ENCODE results near the gene SLC5A11. TPM values are rescaled to one million over a fixed set of nuclear protein-coding genes. Genes with fewer than 3 reads are reported as not detected.

SLC5A11 gene
- total and polyA plus RNA-seq, 4 donors = 0.05 to 1.1 TPM; not detected in 2

DNA sequence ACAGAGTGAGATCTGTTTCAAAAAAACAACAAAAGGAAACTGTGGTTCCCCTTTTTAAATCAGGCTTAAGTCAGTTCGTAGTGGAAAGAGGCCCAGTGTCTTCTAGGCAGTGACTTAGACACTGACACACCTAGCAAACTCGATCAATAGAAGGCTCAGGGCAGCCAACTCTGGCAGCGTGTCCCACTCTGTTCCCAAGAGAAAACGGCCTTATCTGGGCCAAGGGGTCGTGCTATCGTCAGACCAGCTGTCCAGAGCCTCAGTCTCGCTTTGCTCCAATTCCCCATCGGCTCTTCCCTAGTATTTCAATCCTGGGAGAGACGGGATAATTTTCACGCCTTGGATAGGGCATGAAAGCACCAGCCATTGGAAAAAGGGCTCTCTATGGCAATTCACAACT lies 72.9 kb downstream of the SLC5A11 start:
- Histone ChIP-seq H3K9me3 (ENCODE audit: control insufficient read depth in 4 of 4, insufficient read depth in 3 of 4, low read length in 3 of 4) (peaks cover 0 to 7% (median 2%) of the 10 kb centered on the region in 4 donors), H3K36me3 (ENCODE audit: control insufficient read depth in 4 of 4, insufficient read depth in 4 of 4, low read length in 4 of 4) (peaks cover 21 to 31% (median 25%) of the 10 kb centered on the region in 4 donors), H3K4me3 (no peak overlapping the region), H3K4me1 (ENCODE audit: control insufficient read depth in 5 of 5, insufficient read depth in 5 of 5, low read length in 5 of 5) (no peaks in the 10 kb centered on the region), H3K27me3 (ENCODE audit: control insufficient read depth in 3 of 3, insufficient read depth in 3 of 3, low read length in 2 of 3) (no peaks in the 10 kb centered on the region), H3K9ac (ENCODE audit: insufficient read depth in 1 of 2, low read length in 2 of 2) (no peak overlapping the region), H3K27ac (ENCODE audit: low read depth in 1 of 2, low read length in 1 of 2) (no peak overlapping the region)
- DNase-seq = no peak
- TF ChIP-seq, protein P1, sequence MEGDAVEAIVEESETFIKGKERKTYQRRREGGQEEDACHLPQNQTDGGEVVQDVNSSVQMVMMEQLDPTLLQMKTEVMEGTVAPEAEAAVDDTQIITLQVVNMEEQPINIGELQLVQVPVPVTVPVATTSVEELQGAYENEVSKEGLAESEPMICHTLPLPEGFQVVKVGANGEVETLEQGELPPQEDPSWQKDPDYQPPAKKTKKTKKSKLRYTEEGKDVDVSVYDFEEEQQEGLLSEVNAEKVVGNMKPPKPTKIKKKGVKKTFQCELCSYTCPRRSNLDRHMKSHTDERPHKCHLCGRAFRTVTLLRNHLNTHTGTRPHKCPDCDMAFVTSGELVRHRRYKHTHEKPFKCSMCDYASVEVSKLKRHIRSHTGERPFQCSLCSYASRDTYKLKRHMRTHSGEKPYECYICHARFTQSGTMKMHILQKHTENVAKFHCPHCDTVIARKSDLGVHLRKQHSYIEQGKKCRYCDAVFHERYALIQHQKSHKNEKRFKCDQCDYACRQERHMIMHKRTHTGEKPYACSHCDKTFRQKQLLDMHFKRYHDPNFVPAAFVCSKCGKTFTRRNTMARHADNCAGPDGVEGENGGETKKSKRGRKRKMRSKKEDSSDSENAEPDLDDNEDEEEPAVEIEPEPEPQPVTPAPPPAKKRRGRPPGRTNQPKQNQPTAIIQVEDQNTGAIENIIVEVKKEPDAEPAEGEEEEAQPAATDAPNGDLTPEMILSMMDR (IDR thresholded peaks at IDR 0.05; ENCODE audit: control extremely low read depth, extremely low read depth) = no peak
- 88 to 91% methylated on average over 10 of the region's 10 CpGs for WGBS, 2 donors
- no peak for ATAC-seq (ENCODE audit: insufficient read depth, low FRiP score)

DNA sequence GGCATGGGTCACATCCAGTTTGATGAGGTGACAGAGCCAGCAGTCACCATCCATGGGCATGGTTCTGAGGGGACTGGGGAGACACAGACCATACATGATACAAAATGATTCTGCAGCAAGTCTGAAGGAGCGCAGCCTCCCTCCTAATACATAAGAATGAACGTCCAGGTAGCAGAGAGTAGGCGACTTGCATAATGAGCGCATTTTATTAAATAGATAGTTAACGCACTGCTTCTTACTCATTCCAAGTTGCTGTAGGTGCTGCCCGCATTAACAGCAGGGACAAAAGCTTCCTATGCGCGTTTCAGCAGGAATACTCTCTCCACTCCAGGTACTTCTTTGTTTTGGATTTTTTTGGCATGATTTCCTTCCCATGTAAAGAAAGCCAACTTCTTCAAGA lies 73.8 kb downstream of the SLC5A11 start:
- H3K9me3 ChIP-seq (ENCODE audit: control insufficient read depth in 4 of 4, insufficient read depth in 3 of 4, low read length in 3 of 4) = peaks cover 0 to 7% (median 2%) of the 10 kb centered on the region in 4 donors
- ATAC-seq (ENCODE audit: insufficient read depth, low FRiP score) (no peak), DNase-seq (no peak)
- H3K4me3 ChIP-seq = no peak overlapping the region
- 94 to 95% methylated on average over 8 of the region's 8 CpGs for WGBS, 2 donors
- peaks cover 21 to 31% (median 27%) of the 10 kb centered on the region in 4 donors for H3K36me3 ChIP-seq (ENCODE audit: control insufficient read depth in 4 of 4, insufficient read depth in 4 of 4, low read length in 4 of 4)
- no peaks in the 10 kb centered on the region for H3K27me3 ChIP-seq (ENCODE audit: control insufficient read depth in 3 of 3, insufficient read depth in 3 of 3, low read length in 2 of 3)
- no peak overlapping the region for H3K27ac ChIP-seq (ENCODE audit: low read depth in 1 of 2, low read length in 1 of 2)
- TF ChIP-seq, protein P1 (IDR thresholded peaks at IDR 0.05; ENCODE audit: control extremely low read depth, extremely low read depth) = no peak
- no peak overlapping the region for H3K9ac ChIP-seq (ENCODE audit: insufficient read depth in 1 of 2, low read length in 2 of 2)
- H3K4me1 ChIP-seq (ENCODE audit: control insufficient read depth in 5 of 5, insufficient read depth in 5 of 5, low read length in 5 of 5) = no peaks in the 10 kb centered on the region

DNA sequence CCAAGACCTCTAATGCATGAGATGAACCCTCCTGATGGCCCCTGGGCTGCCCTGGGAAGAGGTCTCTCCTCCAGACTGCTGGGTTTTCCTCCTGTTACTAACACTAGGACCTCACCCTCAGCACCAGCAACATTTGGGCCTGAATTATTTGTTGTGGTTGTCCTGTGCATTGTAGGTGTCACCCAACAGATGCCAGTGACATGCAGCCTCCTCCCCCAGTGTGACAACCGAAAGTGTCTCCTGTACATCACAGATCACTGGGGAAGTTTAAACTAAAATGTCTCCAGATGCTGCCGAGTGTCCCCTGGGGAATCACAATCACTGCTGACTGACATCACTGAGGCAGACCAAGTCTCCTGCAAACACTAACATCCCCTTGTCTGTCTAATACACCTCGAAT lies 74.8 kb downstream of the SLC5A11 start:
- ATAC-seq (ENCODE audit: insufficient read depth, low FRiP score) = no peak
- WGBS, 2 donors = 91 to 93% methylated on average over 3 of the region's 3 CpGs
- TF ChIP-seq, protein P1 (IDR thresholded peaks at IDR 0.05; ENCODE audit: control extremely low read depth, extremely low read depth) = no peak
- Histone ChIP-seq H3K27ac (ENCODE audit: low read depth in 1 of 2, low read length in 1 of 2) (no peak overlapping the region), H3K9ac (ENCODE audit: insufficient read depth in 1 of 2, low read length in 2 of 2) (no peak overlapping the region), H3K36me3 (ENCODE audit: control insufficient read depth in 4 of 4, insufficient read depth in 4 of 4, low read length in 4 of 4) (peaks cover 21 to 35% (median 27%) of the 10 kb centered on the region in 4 donors), H3K4me3 (no peak overlapping the region), H3K9me3 (ENCODE audit: control insufficient read depth in 4 of 4, insufficient read depth in 3 of 4, low read length in 3 of 4) (peaks cover 0 to 5% (median 0%) of the 10 kb centered on the region in 4 donors), H3K27me3 (ENCODE audit: control insufficient read depth in 3 of 3, insufficient read depth in 3 of 3, low read length in 2 of 3) (no peaks in the 10 kb centered on the region), H3K4me1 (ENCODE audit: control insufficient read depth in 5 of 5, insufficient read depth in 5 of 5, low read length in 5 of 5) (no peaks in the 10 kb centered on the region)
- no peak for DNase-seq

DNA sequence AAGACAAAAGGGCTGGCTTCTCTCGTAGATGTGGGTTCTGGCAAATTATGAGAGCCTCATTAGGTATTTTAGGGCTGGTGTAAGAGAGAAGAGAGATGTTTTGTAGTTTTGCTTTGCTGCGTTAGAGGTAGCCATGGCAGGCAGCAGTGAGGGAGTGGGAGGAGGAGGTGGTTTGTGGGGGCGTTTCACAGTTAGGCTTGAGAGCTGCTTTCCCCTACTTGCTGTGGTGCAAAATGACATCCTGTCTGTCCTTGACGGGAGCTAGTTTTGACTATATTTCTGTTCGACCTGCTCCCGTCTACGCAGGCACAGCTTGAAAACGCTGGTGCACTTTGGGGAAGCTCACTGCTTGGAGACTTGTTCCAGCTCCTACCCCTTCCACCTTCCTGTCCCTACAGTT lies 75.5 kb downstream of the SLC5A11 start:
- no peaks in the 10 kb centered on the region for H3K4me1 ChIP-seq (ENCODE audit: control insufficient read depth in 5 of 5, insufficient read depth in 5 of 5, low read length in 5 of 5)
- ATAC-seq (ENCODE audit: insufficient read depth, low FRiP score) (no peak), DNase-seq (no peak)
- no peak overlapping the region for H3K27ac ChIP-seq (ENCODE audit: low read depth in 1 of 2, low read length in 1 of 2)
- H3K9ac ChIP-seq (ENCODE audit: insufficient read depth in 1 of 2, low read length in 2 of 2) = no peak overlapping the region
- no peaks in the 10 kb centered on the region for H3K27me3 ChIP-seq (ENCODE audit: control insufficient read depth in 3 of 3, insufficient read depth in 3 of 3, low read length in 2 of 3)
- TF ChIP-seq, protein P1 (IDR thresholded peaks at IDR 0.05; ENCODE audit: control extremely low read depth, extremely low read depth) = no peak
- peaks cover 0 to 3% (median 0%) of the 10 kb centered on the region in 4 donors for H3K9me3 ChIP-seq (ENCODE audit: control insufficient read depth in 4 of 4, insufficient read depth in 3 of 4, low read length in 3 of 4)
- H3K36me3 ChIP-seq (ENCODE audit: control insufficient read depth in 4 of 4, insufficient read depth in 4 of 4, low read length in 4 of 4) = peaks cover 23 to 35% (median 25%) of the 10 kb centered on the region in 4 donors
- no peak overlapping the region for H3K4me3 ChIP-seq
- WGBS, 2 donors = 92% methylated on average over 8 of the region's 8 CpGs

Measured in lung (tissue), 12 donors.